Daoy (cell line): ENCODE measurements around the gene NHERF2. TPM values are rescaled to one million over a fixed set of nuclear protein-coding genes. Genes with fewer than 3 reads are reported as not detected.

Experiments
- DNase-seq: peaks from one replicate; pipeline ENCODE4 v3.0.0-alpha.2; 2015; ENCODE audit warnings: low read depth
- total RNA-seq: library from RNA; depleted of rRNA; stranded (reverse); fragments of >200 nt; shearing (Covaris generic); gene quantifications from 2 replicates; pipeline ENCODE4 v1.2.3, GENCODE V29; 2014; rRNA removed

NHERF2 gene
- total RNA-seq, 1 experiment from 2014 or later, result 41.8 TPM

DNA sequence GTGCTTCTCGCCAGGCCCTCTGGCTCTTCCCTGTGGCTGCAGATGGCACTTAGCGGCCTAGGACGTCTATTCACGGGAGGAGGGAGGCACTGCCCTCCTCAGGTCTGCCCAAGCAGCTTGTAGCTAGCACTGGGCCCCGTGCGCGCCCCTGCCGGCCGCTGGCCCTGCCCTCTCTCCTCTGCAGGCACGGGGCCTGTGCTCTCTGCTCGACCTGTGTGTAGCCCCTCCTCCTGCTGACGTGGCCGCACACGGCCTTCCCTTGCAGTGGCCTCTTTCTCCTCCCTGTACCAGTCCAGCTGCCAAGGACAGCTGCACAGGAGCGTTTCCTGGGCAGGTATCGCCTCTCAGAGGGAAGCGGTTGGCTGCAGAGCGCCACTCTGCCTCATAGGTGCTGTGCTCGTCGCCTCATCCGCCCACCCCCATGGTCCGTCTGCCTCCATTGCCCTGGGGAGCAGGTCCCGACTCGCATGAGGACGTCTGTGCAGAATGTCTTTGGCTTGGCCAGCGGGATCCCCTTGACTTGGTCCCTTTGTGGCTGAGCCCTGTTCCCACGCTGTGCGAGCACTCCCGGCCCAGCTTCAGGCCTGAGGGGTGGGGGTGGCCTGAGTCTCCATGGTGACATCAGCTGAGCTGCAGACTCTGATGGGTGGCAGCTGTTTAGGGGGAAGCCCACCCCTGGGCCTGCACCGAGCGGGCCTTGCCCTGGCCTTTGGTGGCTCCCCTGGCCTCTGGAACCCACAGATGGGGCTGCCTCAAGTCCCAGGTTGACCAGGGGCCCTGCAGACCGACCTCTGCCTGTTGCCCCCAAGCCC is 55.7 kb downstream of the NHERF2 start:
- no peak for DNase-seq

DNA sequence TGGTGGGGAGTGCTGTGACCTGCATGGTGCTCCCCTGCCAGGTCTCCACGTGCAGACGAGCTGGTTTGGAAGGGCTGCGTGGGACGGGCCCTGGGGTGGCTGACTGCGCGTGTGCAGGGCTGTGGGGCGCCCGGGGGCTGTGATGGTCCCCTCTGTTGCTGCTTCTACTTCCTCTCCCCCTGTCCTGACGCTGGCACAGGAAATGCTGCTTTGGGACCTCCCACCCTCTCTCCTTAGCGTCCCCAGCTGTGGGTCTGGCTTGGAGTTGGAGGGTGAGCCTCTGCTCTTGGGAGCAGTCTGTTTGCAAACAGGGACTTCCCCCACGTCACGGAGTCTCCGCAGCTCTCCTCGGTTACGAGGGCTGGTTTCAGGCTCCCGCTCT is 56.3 kb downstream of the NHERF2 start:
- no peak for DNase-seq

DNA sequence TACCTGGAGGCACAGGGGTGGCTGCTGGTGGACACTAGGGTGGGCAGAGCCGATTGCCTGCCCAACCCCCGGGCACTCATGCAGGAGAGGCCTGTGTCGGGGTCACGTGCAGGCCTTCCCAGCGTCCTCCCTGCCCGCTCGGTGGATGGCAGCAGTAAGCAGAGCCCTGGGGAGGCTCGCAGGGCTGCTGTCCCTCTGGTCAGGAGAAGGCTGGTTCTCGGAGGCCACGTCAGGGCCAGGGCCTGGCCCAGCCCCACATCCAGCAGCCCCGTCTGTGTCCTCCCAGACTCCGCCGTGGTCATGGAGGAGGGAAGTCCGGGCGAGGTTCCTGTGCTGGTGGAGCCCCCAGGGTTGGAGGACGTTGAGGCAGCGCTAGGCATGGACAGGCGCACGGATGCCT is 56.7 kb downstream of the NHERF2 start:
- DNase-seq, result no peak

DNA sequence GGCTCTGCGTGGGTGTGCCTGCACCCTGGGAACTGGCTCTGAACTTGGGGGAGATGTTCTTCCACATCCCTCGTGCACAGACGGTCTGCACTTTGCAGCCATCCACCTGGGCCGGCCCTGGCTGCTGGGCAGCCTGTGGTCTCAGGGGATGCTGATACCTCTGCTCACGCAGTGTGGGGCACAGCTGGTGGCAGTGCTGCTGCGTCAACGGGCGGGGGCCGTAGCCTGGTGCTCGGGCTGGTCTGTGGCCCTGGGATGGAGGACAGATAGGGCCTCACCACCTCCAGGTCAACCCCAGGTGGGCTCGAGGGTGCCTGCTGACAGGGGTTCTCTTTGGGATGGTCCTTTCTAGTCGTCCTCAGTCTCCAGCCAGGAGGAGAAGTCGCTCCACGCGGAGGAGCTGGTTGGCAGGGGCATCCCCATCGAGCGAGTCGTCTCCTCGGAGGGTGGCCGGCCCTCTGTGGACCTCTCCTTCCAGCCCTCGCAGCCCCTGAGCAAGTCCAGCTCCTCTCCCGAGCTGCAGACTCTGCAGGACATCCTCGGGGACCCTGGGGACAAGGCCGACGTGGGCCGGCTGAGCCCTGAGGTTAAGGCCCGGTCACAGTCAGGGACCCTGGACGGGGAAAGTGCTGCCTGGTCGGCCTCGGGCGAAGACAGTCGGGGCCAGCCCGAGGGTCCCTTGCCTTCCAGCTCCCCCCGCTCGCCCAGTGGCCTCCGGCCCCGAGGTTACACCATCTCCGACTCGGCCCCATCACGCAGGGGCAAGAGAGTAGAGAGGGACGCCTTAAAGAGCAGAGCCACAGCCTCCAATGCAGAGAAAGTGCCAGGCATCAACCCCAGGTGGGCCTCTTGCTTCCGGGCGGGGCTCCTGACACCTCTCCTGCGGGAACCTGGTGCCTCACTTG is 57.4 kb downstream of the NHERF2 start:
- no peak for DNase-seq

DNA sequence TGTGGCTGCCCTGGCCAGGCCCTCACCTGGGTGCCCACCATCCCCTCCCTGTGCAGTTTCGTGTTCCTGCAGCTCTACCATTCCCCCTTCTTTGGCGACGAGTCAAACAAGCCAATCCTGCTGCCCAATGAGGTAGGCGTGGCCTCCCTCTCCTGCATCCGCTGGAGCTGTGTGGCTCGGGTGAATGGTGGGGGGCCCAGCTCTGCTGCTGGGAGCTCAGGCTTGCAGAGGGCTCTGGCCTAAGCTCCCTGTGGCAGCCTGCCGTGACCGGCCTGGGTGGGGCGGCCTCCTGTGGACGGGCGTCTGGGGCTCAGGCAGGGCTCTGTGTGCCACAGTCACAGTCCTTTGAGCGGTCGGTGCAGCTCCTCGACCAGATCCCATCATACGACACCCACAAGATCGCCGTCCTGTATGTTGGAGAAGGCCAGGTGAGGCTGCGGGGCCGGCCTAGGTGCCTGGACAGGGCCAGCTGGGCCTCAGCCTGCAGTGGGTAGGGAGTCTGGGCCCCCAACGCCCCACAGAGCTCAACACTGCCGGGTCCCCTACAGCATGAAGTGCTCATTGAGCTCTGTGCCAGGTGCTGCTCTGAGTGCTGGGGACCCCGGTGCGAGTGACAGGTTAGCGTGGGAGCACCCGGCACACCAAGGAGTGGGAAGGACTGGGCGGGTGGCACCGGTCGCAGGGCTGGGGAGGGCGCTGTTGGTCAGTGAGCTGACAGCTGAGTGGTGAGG is 58.4 kb downstream of the NHERF2 start:
- no peak for DNase-seq

DNA sequence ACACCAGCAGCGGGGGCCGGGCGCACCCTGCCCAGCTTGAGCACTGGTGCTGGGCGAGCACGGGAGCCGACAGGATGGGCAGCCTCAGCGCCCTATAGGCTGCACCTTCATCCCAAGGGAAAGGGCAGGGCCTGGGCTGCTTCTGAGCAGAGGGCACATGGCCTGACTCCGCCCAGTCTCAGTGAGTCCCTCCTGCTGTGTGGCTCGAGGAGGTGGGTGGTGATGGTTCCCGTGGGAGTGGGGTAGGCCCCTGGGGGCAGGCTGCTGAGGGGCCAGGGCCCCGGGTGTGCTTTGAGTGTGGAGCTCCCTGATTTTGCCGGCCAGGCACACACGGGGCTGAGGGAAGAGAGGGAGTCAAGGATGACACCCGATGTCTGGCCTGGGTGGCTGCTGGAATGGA is 59.0 kb downstream of the NHERF2 start:
- DNase-seq, result no peak

DNA sequence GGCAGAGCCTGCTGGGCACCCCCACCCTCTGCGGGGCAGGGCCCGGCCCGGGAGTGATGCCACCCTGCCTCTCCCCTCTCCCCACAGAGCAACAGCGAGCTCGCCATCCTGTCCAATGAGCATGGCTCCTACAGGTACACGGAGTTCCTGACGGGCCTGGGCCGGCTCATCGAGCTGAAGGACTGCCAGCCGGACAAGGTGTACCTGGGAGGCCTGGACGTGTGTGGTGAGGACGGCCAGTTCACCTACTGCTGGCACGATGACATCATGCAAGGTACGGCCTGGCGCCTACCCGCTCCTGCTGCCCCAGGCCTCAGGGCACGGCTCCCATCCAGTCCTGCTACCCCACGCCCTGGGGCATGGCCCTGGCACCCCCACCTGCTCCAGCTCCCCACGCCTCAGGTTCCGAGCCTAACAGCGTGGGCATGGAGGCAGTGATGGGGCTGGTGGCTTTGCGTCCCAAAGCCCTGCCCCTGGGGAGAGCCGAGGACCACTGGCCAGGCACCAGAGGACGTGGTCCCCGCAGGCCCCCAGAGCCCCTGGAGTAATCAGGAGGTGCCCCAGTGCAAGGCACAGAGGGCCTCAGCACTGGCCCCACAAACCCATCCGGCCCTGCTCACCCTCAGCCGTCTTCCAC is 59.5 kb downstream of the NHERF2 start:
- no peak for DNase-seq

DNA sequence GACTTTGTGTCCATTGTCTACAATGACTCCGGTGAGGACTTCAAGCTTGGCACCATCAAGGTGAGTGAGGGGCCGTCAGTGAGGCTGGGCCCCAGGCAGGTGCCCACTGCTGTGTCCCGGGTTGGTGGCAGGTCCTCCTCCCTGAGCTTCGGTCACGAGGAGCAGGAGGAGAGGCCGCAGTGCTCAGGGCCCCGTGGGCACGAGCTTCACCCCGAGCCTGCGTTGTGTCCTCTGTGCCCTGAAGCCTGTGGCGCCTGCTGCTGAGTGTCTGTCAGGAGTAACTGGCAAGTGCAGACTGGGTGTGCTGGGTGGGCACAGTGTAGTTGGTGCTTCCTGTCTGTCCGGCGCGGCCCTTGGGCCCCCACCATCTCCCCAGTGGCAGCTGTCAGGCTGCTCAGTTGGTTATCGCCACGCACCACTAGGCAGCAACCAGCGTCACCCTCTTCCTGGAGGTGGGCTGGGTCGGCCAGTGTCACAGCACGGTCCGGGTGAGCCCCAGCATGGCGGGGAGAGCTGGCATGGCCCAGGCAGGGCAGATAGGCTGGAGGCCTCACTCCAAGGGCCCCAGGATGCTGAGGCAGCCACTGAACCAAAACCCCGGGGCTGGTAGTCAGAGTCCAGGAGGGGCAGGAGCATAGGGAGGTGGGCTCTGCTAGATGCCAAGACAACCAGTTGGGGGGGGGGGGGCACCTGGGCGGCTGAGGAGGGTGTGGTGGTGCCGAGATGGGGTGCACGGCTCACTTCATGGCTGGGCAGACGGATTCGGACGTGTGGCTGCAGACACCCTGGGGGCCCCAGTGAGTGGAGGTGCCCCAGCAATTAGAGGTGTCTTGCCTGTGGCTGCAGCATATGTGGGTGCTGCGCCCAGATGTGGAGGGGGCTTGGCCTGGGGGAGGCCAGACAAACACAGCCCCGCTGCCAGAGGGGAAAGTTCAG is 60.4 kb downstream of the NHERF2 start:
- no peak for DNase-seq

DNA sequence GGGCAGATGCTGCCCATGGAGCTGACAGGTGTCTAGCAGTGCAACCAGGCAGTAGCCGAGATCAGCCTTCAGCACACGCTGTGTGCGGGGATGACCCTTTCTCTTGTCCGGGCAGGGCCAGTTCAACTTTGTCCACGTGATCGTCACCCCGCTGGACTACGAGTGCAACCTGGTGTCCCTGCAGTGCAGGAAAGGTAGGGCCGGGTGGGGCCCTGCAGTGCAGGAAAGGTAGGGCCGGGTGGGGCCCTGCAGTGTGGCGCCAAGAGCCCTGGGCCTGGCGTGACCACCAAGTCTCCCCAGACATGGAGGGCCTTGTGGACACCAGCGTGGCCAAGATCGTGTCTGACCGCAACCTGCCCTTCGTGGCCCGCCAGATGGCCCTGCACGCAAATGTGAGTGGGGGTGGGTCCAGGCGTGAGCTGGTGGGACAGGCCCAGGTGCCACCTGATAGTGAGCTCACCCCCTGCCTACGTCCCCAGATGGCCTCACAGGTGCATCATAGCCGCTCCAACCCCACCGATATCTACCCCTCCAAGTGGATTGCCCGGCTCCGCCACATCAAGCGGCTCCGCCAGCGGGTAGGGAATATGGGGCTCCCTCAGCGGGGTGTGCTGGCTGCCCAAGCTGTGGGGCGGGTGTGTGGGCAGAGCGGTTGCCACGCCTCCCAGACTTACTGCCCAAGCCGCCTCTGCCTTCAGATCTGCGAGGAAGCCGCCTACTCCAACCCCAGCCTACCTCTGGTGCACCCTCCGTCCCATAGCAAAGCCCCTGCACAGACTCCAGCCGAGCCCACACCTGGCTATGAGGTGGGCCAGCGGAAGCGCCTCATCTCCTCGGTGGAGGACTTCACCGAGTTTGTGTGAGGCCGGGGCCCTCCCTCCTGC is 61.3 kb downstream of the NHERF2 start:
- DNase-seq, result no peak

Other genes starting within 250 kb of the NHERF2 start
- gene SPSB3, start 244.3 kb upstream of the NHERF2 start, total RNA-seq, result 20.2 and 21.7 TPM in 2 replicates
- gene NUBP2, start 243.9 kb upstream of the NHERF2 start, total RNA-seq, result 75.7 and 97.2 TPM in 2 replicates
- not detected in 2 replicates for gene IGFALS, start 233.2 kb upstream of the NHERF2 start, total RNA-seq
- 23.5 and 28.2 TPM in 2 replicates for gene HAGH, start 200.1 kb upstream of the NHERF2 start, total RNA-seq
- gene FAHD1, start 199.7 kb upstream of the NHERF2 start, total RNA-seq, result 26.6 and 50.7 TPM in 2 replicates
- gene MEIOB, start 154.7 kb upstream of the NHERF2 start, total RNA-seq, result not detected in 2 replicates
- gene HS3ST6, start 108.5 kb upstream of the NHERF2 start, total RNA-seq, result not detected in 2 replicates
- 36.6 and 49.1 TPM in 2 replicates for gene MSRB1, start 83.7 kb upstream of the NHERF2 start, total RNA-seq
- not detected in 2 replicates for gene RPL3L, start 72.2 kb upstream of the NHERF2 start, total RNA-seq
- gene NDUFB10, start 67.4 kb upstream of the NHERF2 start, total RNA-seq, result 147 and 156 TPM in 2 replicates
- gene RPS2, start 62.1 kb upstream of the NHERF2 start, total RNA-seq, result 1,645 and 2,369 TPM in 2 replicates
- gene RNF151, start 60.0 kb upstream of the NHERF2 start, total RNA-seq, result not detected in 2 replicates
- 49.5 and 49.6 TPM in 2 replicates for gene TBL3, start 54.8 kb upstream of the NHERF2 start, total RNA-seq
- not detected in 2 replicates for gene NOXO1, start 45.4 kb upstream of the NHERF2 start, total RNA-seq
- gene GFER, start 42.7 kb upstream of the NHERF2 start, total RNA-seq, result 22.7 and 29.7 TPM in 2 replicates
- gene SYNGR3, start 36.9 kb upstream of the NHERF2 start, total RNA-seq, result 0.29 TPM in 1 of 2 replicates, not detected in the other
- gene ZNF598, start 17.1 kb upstream of the NHERF2 start, total RNA-seq, result 19.8 and 21.6 TPM in 2 replicates
- gene NPW, start 7.1 kb upstream of the NHERF2 start, total RNA-seq, result 0.46 and 1.5 TPM in 2 replicates
- gene NTHL1, start 20.9 kb downstream of the NHERF2 start, total RNA-seq, result 29.3 and 39.4 TPM in 2 replicates
- 31.4 and 34.1 TPM in 2 replicates for gene TSC2, start 21.1 kb downstream of the NHERF2 start, total RNA-seq
- 12.0 and 46.5 TPM in 2 replicates for gene PKD1, start 109.0 kb downstream of the NHERF2 start, total RNA-seq
- gene RAB26, start 121.7 kb downstream of the NHERF2 start, total RNA-seq, result 0.11 and 0.21 TPM in 2 replicates
- gene TRAF7, start 128.9 kb downstream of the NHERF2 start, total RNA-seq, result 43.4 and 45.5 TPM in 2 replicates
- gene CASKIN1, start 169.7 kb downstream of the NHERF2 start, total RNA-seq, result 0.06 TPM in 1 of 2 replicates, not detected in the other
- gene MLST8, start 178.6 kb downstream of the NHERF2 start, total RNA-seq, result 12.1 and 19.3 TPM in 2 replicates
- gene BRICD5, start 184.0 kb downstream of the NHERF2 start, total RNA-seq, result 0.68 and 1.9 TPM in 2 replicates
- 16.9 and 21.8 TPM in 2 replicates for gene PGP, start 187.9 kb downstream of the NHERF2 start, total RNA-seq
- gene E4F1, start 196.7 kb downstream of the NHERF2 start, total RNA-seq, result 20.5 and 20.8 TPM in 2 replicates
- gene DNASE1L2, start 209.5 kb downstream of the NHERF2 start, total RNA-seq, result 0.89 and 1.0 TPM in 2 replicates
- 22.6 and 41.1 TPM in 2 replicates for gene ECI1, start 224.7 kb downstream of the NHERF2 start, total RNA-seq
- 147 and 161 TPM in 2 replicates for gene RNPS1, start 241.2 kb downstream of the NHERF2 start, total RNA-seq